HG03175 (cell line): ENCODE measurements around the gene PER1.

ENCODE experiments used
- ATAC-seq: cut with Tn5 transposase; IDR thresholded peaks from one replicate; pipeline ENCODE4 v1.9.1; 2021; ENCODE audit warnings: mild to moderate bottlenecking, moderate library complexity; ENCODE audit not compliant: unreplicated experiment

PER1 gene

GRCh38 chr17:8141741-8142140 lies 10.5 kb downstream of the PER1 start:
- ATAC-seq, result no peak

GRCh38 chr17:8141045-8141444 lies 11.2 kb downstream of the PER1 start:
- no peak for ATAC-seq

- ATAC-seq, result no peak
Observed at GRCh38 chr17:8140065-8141029, 11.9 kb downstream of the PER1 start.

GRCh38 chr17:8138672-8139371 lies 13.4 kb downstream of the PER1 start:
- ATAC-seq, result peak; percentile 87

- ATAC-seq, result no peak
Observed at GRCh38 chr17:8138374-8138671, 13.9 kb downstream of the PER1 start.

- ATAC-seq, result no peak
Observed at GRCh38 chr17:8137645-8138373, 14.4 kb downstream of the PER1 start.

- no peak for ATAC-seq
Observed at GRCh38 chr17:8133941-8134340, 18.3 kb downstream of the PER1 start.

- no peak for ATAC-seq
Observed at GRCh38 chr17:8133399-8133798, 18.8 kb downstream of the PER1 start.

GRCh38 chr17:8131844-8132441 lies 20.3 kb downstream of the PER1 start:
- ATAC-seq, result no peak

- ATAC-seq, result no peak
Observed at GRCh38 chr17:8128125-8128784, 23.9 kb downstream of the PER1 start.

GRCh38 chr17:8126491-8127066 lies 25.6 kb downstream of the PER1 start:
- no peak for ATAC-seq

- ATAC-seq, result no peak
Observed at GRCh38 chr17:8125947-8126490, 26.2 kb downstream of the PER1 start.

- ATAC-seq, result no peak
Observed at GRCh38 chr17:8125154-8125946, 26.9 kb downstream of the PER1 start.

- no peak for ATAC-seq
Observed at GRCh38 chr17:8124350-8125153, 27.7 kb downstream of the PER1 start.

GRCh38 chr17:8123695-8124349 lies 28.4 kb downstream of the PER1 start, which contains the start of gene HES7:
Gene HES7, minus strand, starts transcription at chr17:8124106. Its CDS starts 22 bp downstream, at chr17:8124084.
- no peak for ATAC-seq

GRCh38 chr17:8122924-8123694 lies 29.1 kb downstream of the PER1 start:
- no peak for ATAC-seq

GRCh38 chr17:8122422-8122923 lies 29.7 kb downstream of the PER1 start:
- ATAC-seq, result no peak
